Endothelial cell of umbilical vein (primary cell): ENCODE measurements around the gene TMC1. TPM values are rescaled to one million over a fixed set of nuclear protein-coding genes. Genes with fewer than 3 reads are reported as not detected.
"Not testable (repeated sequence)": the region's sequence is repeated elsewhere in the genome, so short reads cannot be mapped to it uniquely, and the experiment has no call there.

Source experiments
- BruUV-seq: library from RNA; stranded (reverse); fragments of 400-500 nt; replicated peaks from 2 replicates; lab custom pipeline; 2021; lab: Mats Ljungman, UMichigan
- CTCF ChIA-PET: fragments of 300-600, 350-600 bp; sonication (Branson Sonifier 250); formaldehyde crosslinking; loops from one replicate; lab custom pipeline; 2021; ENCODE audit warnings: antibody characterized with exemption, inconsistent platforms; lab: Charles Lee
- POLR2A ChIA-PET: fragments of 300-600, 350-600 bp; sonication (Branson Sonifier 250); formaldehyde crosslinking; loops from one replicate; lab custom pipeline; 2021; ENCODE audit warnings: antibody characterized with exemption, inconsistent platforms; lab: Charles Lee
- DNase-seq: peaks from one replicate; pipeline ENCODE4 v3.0.0-alpha.2; 2011; ENCODE audit warnings: low read depth, low spot score
- FAIRE-seq: peaks from 2 replicates; lab custom pipeline; 2011; peaks lifted over from hg19 to GRCh38; lab: Jason Lieb, UNC
- H2AFZ ChIP-seq: 2 replicates; pipeline ENCODE4 v1.6.0; 2012; ENCODE audit warnings: low read depth, low read length, control low read depth, inconsistent platforms
- H3K27ac ChIP-seq: 2 replicates; pipeline ENCODE4 v1.5.1; 2011; ENCODE audit warnings: low read depth, mild to moderate bottlenecking, control low read depth, low read length, moderate library complexity; ENCODE audit not compliant: insufficient read depth
- H3K27me3 ChIP-seq, 2 experiments: 2 replicates each; pipeline versions ENCODE4 v1.6.0 to v1.6.1; 2011; ENCODE audit warnings: low read length in 2 of 2, mixed read lengths in 1 of 2; ENCODE audit not compliant: control insufficient read depth in 2 of 2, insufficient read depth in 2 of 2
- H3K36me3 ChIP-seq, 2 experiments: 2 replicates in 1 of 2; 3 replicates in 1 of 2; pipeline ENCODE4 v1.5.1; 2011; ENCODE audit warnings: low read length in 2 of 2, mild to moderate bottlenecking in 1 of 2, moderate library complexity in 1 of 2; ENCODE audit not compliant: control insufficient read depth in 2 of 2, insufficient read depth in 2 of 2; ENCODE audit errors: extremely low read depth in 1 of 2
- H3K4me1 ChIP-seq: 3 replicates; pipeline ENCODE4 v1.5.1; 2011; ENCODE audit warnings: mild to moderate bottlenecking, low read length; ENCODE audit not compliant: control insufficient read depth, insufficient read depth; ENCODE audit errors: extremely low read depth
- H3K4me2 ChIP-seq: 2 replicates; pipeline ENCODE4 v1.6.1; 2011; ENCODE audit warnings: low read length, control low read depth, mixed read lengths; ENCODE audit not compliant: insufficient read depth
- H3K4me3 ChIP-seq, 3 experiments: fragments of 200-600 bp in 1 of 3; sonication (generic), shearing (Covaris generic) in 1 of 3; replicated peaks in 1 of 3; 2 replicates each; pipeline ENCODE4 v1.5.1; 2011 to 2016; ENCODE audit warnings: control low read depth in 3 of 3, low read length in 3 of 3, mild to moderate bottlenecking in 2 of 3, inconsistent platforms in 1 of 3, low read depth in 1 of 3, moderate library complexity in 1 of 3; ENCODE audit not compliant: insufficient read depth in 1 of 3
- H3K79me2 ChIP-seq: 2 replicates; pipeline ENCODE4 v1.6.0; 2012; ENCODE audit warnings: low read length, inconsistent platforms; ENCODE audit not compliant: control insufficient read depth, insufficient read depth
- H3K9ac ChIP-seq: replicated peaks from 2 replicates; pipeline ENCODE3; 2011; ENCODE audit warnings: low read length, control low read depth; ENCODE audit not compliant: insufficient read depth; ENCODE audit errors: extremely low read depth
- H3K9me1 ChIP-seq: replicated peaks from 3 replicates; pipeline ENCODE4 v1.6.0; 2011; ENCODE audit warnings: mild to moderate bottlenecking, low read length; ENCODE audit not compliant: control insufficient read depth, insufficient read depth; ENCODE audit errors: extremely low read depth
- H3K9me3 ChIP-seq: replicated peaks from 2 replicates; pipeline ENCODE4 v1.5.1; 2012; ENCODE audit warnings: low read length, inconsistent platforms; ENCODE audit not compliant: control insufficient read depth, insufficient read depth
- H4K20me1 ChIP-seq: replicated peaks from 2 replicates; pipeline ENCODE3; 2011; ENCODE audit warnings: mild to moderate bottlenecking, low read length; ENCODE audit not compliant: control insufficient read depth, insufficient read depth; ENCODE audit errors: extremely low read depth
- EZH2 ChIP-seq: IDR thresholded peaks from 2 replicates; pipeline ENCODE4 v1.6.1; 2012; ENCODE audit warnings: borderline replicate concordance, low read depth, mild to moderate bottlenecking, moderate library complexity, low read length, inconsistent platforms; ENCODE audit not compliant: severe bottlenecking
- FOS ChIP-seq: IDR thresholded peaks from 2 replicates; pipeline ENCODE4 v1.6.1; 2011; ENCODE audit warnings: mild to moderate bottlenecking, low read length, moderate library complexity, borderline replicate concordance; ENCODE audit not compliant: insufficient read depth
- GATA2 ChIP-seq: IDR thresholded peaks from 2 replicates; pipeline ENCODE4 v1.7.0; 2011; ENCODE audit warnings: low read depth, mild to moderate bottlenecking, moderate library complexity, mixed read lengths, low read length; ENCODE audit not compliant: insufficient read length, insufficient read depth
- JUN ChIP-seq: IDR thresholded peaks from 2 replicates; pipeline ENCODE4 v1.6.1; 2011; ENCODE audit warnings: borderline replicate concordance, low read depth; ENCODE audit not compliant: insufficient read length, insufficient read depth
- MYC ChIP-seq: IDR thresholded peaks from one replicate; pipeline ENCODE4 v1.6.1; 2011; ENCODE audit warnings: mild to moderate bottlenecking, low read depth, low read length
- POLR2A ChIP-seq: IDR thresholded peaks from 2 replicates; pipeline ENCODE4 v1.6.1; 2012; ENCODE audit warnings: low read depth, mild to moderate bottlenecking, control low read depth, low read length
- POLR2AphosphoS5 ChIP-seq: IDR thresholded peaks from 2 replicates; pipeline ENCODE4 v1.6.1; 2012; ENCODE audit warnings: low read depth, mild to moderate bottlenecking, control low read depth, low read length, moderate library complexity; ENCODE audit not compliant: insufficient read depth
- dilution Hi-C: fragments of 300-500 bp; cut with MboI; formaldehyde crosslinking; loops from one replicate; pipeline ENCODE4 v1.15.0; 2019; ENCODE audit warnings: low sequenced_read_pairs; ENCODE audit not compliant: extremely low pct_ligation_motif_present
- intact Hi-C: fragments of 100-400 bp; cut with micrococcal nuclease; formaldehyde crosslinking; loops from one replicate; pipeline ENCODE4 v1.10.0; 2022
- polyA plus RNA-seq, 4 experiments: library from polyadenylated mRNA; depleted of rRNA in 3 of 4; stranded (reverse) in 3 of 4; unstranded in 1 of 4; fragments of >200 nt; gene quantifications; 2 replicates each; pipeline versions ENCODE4 v1.2.1 to v1.2.3, GENCODE V29; 2011 to 2012; ENCODE audit warnings: missing spikeins in 1 of 4
- total RNA-seq: library from RNA; stranded (reverse); gene quantifications from 2 replicates; pipeline ENCODE4 v1.2.3, GENCODE V29; 2021
- TF ChIP-seq, protein P1 (sequence below): IDR thresholded peaks from 2 replicates; pipeline ENCODE4 v1.6.1; 2011; ENCODE audit not compliant: insufficient read depth, insufficient read length
- TF ChIP-seq, protein P2 (sequence below), 2 donors: IDR thresholded peaks; 1 replicate in 1 of 2; 2 replicates in 1 of 2; pipeline ENCODE4 v1.5.1; 2011; ENCODE audit warnings: low read length in 2 of 2, mild to moderate bottlenecking in 2 of 2, moderate library complexity in 2 of 2, control low read depth in 1 of 2, inconsistent platforms in 1 of 2, low read depth in 1 of 2; ENCODE audit not compliant: insufficient read depth in 1 of 2; ENCODE audit errors: extremely low read depth in 1 of 2

Gene TMC1
- total and polyA plus RNA-seq, 2 donors (not counting 3 experiments of a cell fraction or from before 2014, with no cell fraction given): 1.5 TPM; not detected in 1

DNA sequence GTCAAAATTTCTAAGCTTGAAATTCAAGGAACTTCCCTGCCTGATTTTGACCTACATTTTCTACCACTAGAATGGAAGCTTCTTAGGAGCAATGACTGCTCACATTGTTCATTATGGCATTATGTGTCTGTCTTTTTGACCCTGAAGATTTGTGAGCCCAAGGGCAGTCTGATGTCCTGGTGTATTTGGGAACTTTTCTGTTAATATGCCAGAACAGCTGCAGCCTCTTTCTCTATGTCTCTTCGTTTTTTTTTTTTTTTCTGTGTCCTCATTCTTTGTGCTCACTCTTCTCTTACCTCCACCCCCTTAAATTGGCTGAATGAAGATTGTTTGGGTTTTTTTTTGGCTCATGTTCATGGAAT is 34.8 kb upstream of the TMC1 start:
- H3K4me2 ChIP-seq: no peak overlapping the region
- POLR2A ChIA-PET: no interaction called here
- DNase-seq (no peak), FAIRE-seq (no peak)
- H2AFZ ChIP-seq: no peak overlapping the region
- intact Hi-C loops: no loop called here
- no peak overlapping the region for H3K9ac ChIP-seq
- no peaks in the 10 kb centered on the region for H3K4me1 ChIP-seq
- H3K4me3 ChIP-seq: no peak overlapping the region
- CTCF ChIA-PET: no interaction called here
- no peaks in the 10 kb centered on the region for H4K20me1 ChIP-seq
- H3K27me3 ChIP-seq: no peaks in the 10 kb centered on the region
- TF ChIP-seq POLR2AphosphoS5 (no peak), JUN (no peak), POLR2A (no peak), FOS (no peak), EZH2 (no peak), MYC (no peak), GATA2 (no peak)
- TF ChIP-seq, protein P1, sequence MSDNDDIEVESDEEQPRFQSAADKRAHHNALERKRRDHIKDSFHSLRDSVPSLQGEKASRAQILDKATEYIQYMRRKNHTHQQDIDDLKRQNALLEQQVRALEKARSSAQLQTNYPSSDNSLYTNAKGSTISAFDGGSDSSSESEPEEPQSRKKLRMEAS: no peak
- TF ChIP-seq, protein P2, sequence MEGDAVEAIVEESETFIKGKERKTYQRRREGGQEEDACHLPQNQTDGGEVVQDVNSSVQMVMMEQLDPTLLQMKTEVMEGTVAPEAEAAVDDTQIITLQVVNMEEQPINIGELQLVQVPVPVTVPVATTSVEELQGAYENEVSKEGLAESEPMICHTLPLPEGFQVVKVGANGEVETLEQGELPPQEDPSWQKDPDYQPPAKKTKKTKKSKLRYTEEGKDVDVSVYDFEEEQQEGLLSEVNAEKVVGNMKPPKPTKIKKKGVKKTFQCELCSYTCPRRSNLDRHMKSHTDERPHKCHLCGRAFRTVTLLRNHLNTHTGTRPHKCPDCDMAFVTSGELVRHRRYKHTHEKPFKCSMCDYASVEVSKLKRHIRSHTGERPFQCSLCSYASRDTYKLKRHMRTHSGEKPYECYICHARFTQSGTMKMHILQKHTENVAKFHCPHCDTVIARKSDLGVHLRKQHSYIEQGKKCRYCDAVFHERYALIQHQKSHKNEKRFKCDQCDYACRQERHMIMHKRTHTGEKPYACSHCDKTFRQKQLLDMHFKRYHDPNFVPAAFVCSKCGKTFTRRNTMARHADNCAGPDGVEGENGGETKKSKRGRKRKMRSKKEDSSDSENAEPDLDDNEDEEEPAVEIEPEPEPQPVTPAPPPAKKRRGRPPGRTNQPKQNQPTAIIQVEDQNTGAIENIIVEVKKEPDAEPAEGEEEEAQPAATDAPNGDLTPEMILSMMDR (IDR thresholded peaks at IDR 0.05; ENCODE audit: extremely low read depth in 1 of 2, insufficient read depth in 1 of 2, low read depth in 1 of 2, low read length in 2 of 2): no peak
- BruUV-seq: no TSS peak
- H3K27ac ChIP-seq: no peak overlapping the region
- H3K79me2 ChIP-seq: no peaks in the 10 kb centered on the region
- H3K9me1 ChIP-seq: no peaks in the 10 kb centered on the region
- H3K9me3 ChIP-seq: no peaks in the 10 kb centered on the region
- H3K36me3 ChIP-seq: no peaks in the 10 kb centered on the region
- dilution Hi-C loops: no loop called here

DNA sequence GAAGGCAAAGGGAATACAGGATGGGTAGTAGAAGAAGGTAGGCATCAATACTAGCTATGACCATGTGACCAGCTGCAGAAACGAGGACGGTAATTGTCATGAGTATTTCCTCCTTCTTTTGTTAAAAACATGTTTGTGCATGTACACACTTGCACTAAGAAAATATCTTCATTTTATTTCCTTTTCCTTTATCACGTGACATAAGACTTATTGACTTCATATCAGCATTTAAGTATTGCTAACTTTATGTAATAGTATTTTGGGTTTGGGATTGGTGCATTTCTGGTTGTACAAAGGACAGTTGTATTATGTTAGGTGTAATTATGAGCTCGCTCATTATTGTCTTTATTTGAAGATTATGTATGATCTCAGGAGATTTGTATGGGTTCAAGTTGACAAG is 33.7 kb upstream of the TMC1 start:
- BruUV-seq, H3K27me3 ChIP-seq, dilution Hi-C loops, H3K36me3 ChIP-seq, H3K27ac ChIP-seq, H4K20me1 ChIP-seq, POLR2A ChIA-PET, H3K9me1 ChIP-seq, FAIRE-seq, intact Hi-C loops, H3K4me2 ChIP-seq, H3K9me3 ChIP-seq, H3K79me2 ChIP-seq, H2AFZ ChIP-seq, H3K9ac ChIP-seq, H3K4me1 ChIP-seq, H3K4me3 ChIP-seq, DNase-seq: not testable (repeated sequence)
- CTCF ChIA-PET: interaction anchor here (1.0 kb wide), 1 partner anchor 8 kb away, joined by 3 read pairs; no protein-coding TSS in a partner anchor
